Parathyroid adenoma (tissue), 2 donors: Measurements from ENCODE around the gene GNG10.

Experiments used
- H2AFZ ChIP-seq: fragments of 300-600 bp; sonication (generic); one replicate; pipeline ENCODE4 v1.7.0; 2017; ENCODE audit warnings: antibody characterized with exemption, mild to moderate bottlenecking
- H3K27ac ChIP-seq: fragments of 300-600 bp; sonication (generic); one replicate; pipeline ENCODE4 v1.7.0; 2017
- H3K27me3 ChIP-seq: fragments of 300-600 bp; sonication (generic); one replicate; pipeline ENCODE4 v1.7.0; 2017; ENCODE audit warnings: low read length; ENCODE audit not compliant: control insufficient read depth, insufficient read depth
- H3K36me3 ChIP-seq: fragments of 300-600 bp; sonication (generic); one replicate; pipeline ENCODE4 v1.7.0; 2017; ENCODE audit warnings: low read length; ENCODE audit not compliant: control insufficient read depth, insufficient read depth
- H3K4me1 ChIP-seq: fragments of 300-600 bp; sonication (generic); one replicate; pipeline ENCODE4 v1.7.0; 2017; ENCODE audit warnings: control low read depth
- H3K4me2 ChIP-seq: fragments of 300-600 bp; sonication (generic); one replicate; pipeline ENCODE4 v1.7.0; 2017; ENCODE audit warnings: low read length
- H3K4me3 ChIP-seq: fragments of 300-600 bp; sonication (generic); one replicate; pipeline ENCODE4 v1.7.0; 2017; ENCODE audit warnings: low read depth, low read length
- H3K79me2 ChIP-seq: fragments of 300-600 bp; sonication (generic); one replicate; pipeline ENCODE4 v1.7.0; 2017; ENCODE audit warnings: control low read depth
- H3K9ac ChIP-seq: fragments of 300-600 bp; sonication (generic); one replicate; pipeline ENCODE4 v1.7.0; 2017; ENCODE audit warnings: mild to moderate bottlenecking
- H3K9me3 ChIP-seq: fragments of 300-600 bp; sonication (generic); one replicate; pipeline ENCODE4 v1.7.0; 2017; ENCODE audit warnings: low read length; ENCODE audit not compliant: control insufficient read depth
- TF ChIP-seq, protein P1 (sequence below): fragments of 300-600 bp; sonication (generic); IDR thresholded peaks from one replicate; pipeline ENCODE4 v1.7.0; 2017; ENCODE audit warnings: antibody characterized with exemption, mild to moderate bottlenecking
- donor health status: primary hyperparathyroidism.

GNG10 gene

DNA sequence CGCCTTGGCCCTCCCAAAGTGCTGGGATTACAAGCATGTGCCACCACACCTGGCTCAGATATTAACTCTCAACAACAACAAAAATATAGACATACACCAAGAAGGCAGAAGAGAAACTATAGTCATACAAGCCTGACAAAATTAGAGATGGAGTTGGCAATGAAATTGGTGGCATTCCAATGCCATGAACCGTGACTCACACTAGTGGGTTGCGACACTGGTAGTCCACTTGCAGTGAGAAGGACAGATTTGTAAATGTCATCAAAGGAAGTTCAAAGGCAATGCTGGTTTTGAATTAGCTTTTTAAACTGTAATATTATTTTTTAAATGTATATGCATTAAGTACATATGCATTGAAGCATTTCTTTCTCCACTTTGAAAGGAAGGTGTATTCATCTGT, 38.8 kb upstream of the GNG10 start:
- no peak overlapping the region for H3K9ac ChIP-seq
- no peak overlapping the region for H3K4me2 ChIP-seq
- no peak overlapping the region for H3K4me3 ChIP-seq
- TF ChIP-seq, protein P1, sequence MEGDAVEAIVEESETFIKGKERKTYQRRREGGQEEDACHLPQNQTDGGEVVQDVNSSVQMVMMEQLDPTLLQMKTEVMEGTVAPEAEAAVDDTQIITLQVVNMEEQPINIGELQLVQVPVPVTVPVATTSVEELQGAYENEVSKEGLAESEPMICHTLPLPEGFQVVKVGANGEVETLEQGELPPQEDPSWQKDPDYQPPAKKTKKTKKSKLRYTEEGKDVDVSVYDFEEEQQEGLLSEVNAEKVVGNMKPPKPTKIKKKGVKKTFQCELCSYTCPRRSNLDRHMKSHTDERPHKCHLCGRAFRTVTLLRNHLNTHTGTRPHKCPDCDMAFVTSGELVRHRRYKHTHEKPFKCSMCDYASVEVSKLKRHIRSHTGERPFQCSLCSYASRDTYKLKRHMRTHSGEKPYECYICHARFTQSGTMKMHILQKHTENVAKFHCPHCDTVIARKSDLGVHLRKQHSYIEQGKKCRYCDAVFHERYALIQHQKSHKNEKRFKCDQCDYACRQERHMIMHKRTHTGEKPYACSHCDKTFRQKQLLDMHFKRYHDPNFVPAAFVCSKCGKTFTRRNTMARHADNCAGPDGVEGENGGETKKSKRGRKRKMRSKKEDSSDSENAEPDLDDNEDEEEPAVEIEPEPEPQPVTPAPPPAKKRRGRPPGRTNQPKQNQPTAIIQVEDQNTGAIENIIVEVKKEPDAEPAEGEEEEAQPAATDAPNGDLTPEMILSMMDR = no peak
- no peak overlapping the region for H2AFZ ChIP-seq
- no peaks in the 10 kb centered on the region for H3K9me3 ChIP-seq
- no peaks in the 10 kb centered on the region for H3K36me3 ChIP-seq
- H3K79me2 ChIP-seq = no peaks in the 10 kb centered on the region
- no peaks in the 10 kb centered on the region for H3K4me1 ChIP-seq
- H3K27me3 ChIP-seq = no peaks in the 10 kb centered on the region
- no peak overlapping the region for H3K27ac ChIP-seq

DNA sequence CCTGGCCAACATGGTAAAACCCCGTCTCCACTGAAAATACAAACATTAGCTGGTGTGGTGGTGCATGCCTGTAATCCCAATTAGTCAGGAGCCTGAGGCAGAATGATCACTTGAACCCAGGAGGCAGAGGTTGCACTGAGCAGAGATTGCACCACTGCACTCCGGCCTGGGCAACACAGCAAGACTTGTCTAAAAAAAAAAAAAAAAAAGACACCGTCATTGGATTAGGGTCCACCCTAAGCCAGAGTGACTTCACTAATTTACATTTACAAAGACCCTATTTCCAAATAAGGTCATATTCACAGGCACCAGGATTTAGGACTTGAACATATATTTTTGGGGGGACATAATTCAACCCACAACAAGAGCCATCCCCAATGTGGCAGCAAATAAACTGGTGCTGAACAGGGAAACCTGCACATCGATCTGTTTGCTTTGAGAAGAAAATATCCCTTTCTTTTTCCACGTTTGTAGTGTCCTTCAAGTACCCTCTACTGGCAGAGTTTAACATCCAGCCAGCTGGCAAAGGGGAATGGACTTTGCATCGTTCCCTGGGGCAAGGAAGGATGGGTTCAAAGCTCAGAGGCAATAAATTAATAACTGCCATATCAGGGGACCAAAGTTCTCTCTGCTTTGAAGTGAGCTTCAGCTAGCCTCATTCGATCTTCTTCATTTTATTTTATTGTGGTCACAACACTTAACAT, 34.0 kb upstream of the GNG10 start:
- no peak overlapping the region for H3K27ac ChIP-seq
- TF ChIP-seq, protein P1 = no peak
- H3K36me3 ChIP-seq = no peaks in the 10 kb centered on the region
- H3K9me3 ChIP-seq = no peaks in the 10 kb centered on the region
- no peak overlapping the region for H3K4me2 ChIP-seq
- H3K4me3 ChIP-seq = no peak overlapping the region
- H3K9ac ChIP-seq = no peak overlapping the region
- H3K27me3 ChIP-seq = no peaks in the 10 kb centered on the region
- H3K79me2 ChIP-seq = peaks cover 4% of the 10 kb centered on the region
- no peak overlapping the region for H2AFZ ChIP-seq
- no peaks in the 10 kb centered on the region for H3K4me1 ChIP-seq

DNA sequence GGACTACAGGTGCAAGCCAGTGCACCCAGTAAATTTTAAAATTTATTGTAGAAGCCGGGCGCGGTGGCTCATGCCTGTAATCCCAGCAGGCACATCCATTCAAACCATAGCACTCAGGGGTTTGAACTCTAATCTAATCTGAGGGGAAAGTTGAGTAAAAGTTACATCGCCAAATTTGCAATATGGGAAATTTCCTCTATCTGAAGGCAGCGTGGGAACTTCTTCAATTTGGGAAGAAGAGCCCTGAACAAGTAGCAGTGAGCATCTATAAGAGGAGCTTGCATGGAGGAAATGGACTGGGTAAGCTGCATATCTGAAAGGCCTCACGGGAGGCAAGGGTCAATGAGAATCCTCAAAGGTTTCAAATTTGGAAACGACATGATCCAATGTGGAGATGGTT, 33.0 kb upstream of the GNG10 start:
- H3K4me3 ChIP-seq = no peak overlapping the region
- H3K4me2 ChIP-seq = no peak overlapping the region
- H3K9me3 ChIP-seq = no peaks in the 10 kb centered on the region
- H3K9ac ChIP-seq = no peak overlapping the region
- H3K36me3 ChIP-seq = no peaks in the 10 kb centered on the region
- H3K79me2 ChIP-seq = peaks cover 4% of the 10 kb centered on the region
- no peaks in the 10 kb centered on the region for H3K4me1 ChIP-seq
- H3K27ac ChIP-seq = no peak overlapping the region
- no peaks in the 10 kb centered on the region for H3K27me3 ChIP-seq
- no peak overlapping the region for H2AFZ ChIP-seq
- TF ChIP-seq, protein P1 = no peak

DNA sequence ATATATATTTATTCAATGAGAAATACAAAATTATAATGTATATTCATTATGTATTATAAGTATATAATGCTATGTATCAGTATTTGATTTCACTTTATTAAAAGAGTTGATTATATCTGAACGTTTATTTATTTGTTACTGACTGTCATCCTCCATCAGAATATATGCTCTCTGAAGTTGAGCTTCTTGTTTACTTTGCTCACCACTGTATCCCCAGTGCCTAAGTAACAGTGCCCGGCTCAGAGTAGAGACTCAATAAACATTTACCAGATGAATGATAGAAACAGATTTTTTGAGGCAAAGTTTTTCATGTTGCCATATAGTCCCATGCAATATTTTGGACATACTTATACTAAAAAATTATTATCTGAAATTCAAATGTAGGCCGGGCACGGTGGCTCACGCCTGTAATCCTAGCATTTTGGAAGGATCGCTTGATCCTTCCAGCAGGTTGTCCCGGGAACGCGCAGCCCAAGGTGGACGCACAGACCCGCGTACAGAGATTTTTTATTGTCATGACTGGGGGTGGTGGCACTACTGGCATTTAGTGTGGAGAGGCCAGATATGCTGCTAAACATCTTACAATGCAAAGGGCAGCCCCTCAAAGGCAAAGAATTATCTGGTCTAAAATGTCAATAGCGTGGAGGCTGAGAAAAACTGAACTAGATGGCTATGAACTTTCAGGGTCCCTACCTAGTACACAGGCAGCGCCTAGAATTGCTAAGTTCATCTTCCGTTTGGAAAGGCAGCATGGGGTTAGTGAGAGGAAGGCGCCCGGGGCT, 31.0 kb upstream of the GNG10 start:
- Histone ChIP-seq H3K9me3 (no peaks in the 10 kb centered on the region), H2AFZ (peak overlapping the region; percentile 95), H3K27ac (peak overlapping the region; percentile 54), H3K9ac (no peak overlapping the region), H3K4me2 (peak overlapping the region; percentile 69), H3K27me3 (no peaks in the 10 kb centered on the region), H3K79me2 (peaks cover 4% of the 10 kb centered on the region), H3K4me1 (no peaks in the 10 kb centered on the region), H3K36me3 (no peaks in the 10 kb centered on the region), H3K4me3 (peak overlapping the region; percentile 85)
- TF ChIP-seq, protein P1 = no peak

DNA sequence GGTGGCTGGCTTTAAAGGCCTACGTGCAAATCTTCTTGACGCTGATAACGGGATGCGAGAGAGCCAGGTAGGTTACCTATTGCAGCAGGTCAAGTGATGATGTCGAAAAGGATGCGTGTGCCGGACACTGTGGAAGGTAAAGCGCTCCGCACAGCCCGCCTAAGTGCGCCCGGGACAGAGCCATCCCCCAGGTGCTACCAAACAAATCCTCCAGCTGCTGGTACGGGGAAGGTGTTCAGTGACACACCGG, 30.5 kb upstream of the GNG10 start:
- Histone ChIP-seq H3K4me2 (peak overlapping the region; percentile 69), H3K79me2 (peaks cover 4% of the 10 kb centered on the region), H3K27ac (peak overlapping the region; percentile 54), H3K9ac (no peak overlapping the region), H3K36me3 (no peaks in the 10 kb centered on the region), H3K9me3 (no peaks in the 10 kb centered on the region), H3K27me3 (no peaks in the 10 kb centered on the region), H2AFZ (peak overlapping the region; percentile 95), H3K4me1 (no peaks in the 10 kb centered on the region), H3K4me3 (peak overlapping the region; percentile 85)
- TF ChIP-seq, protein P1 = no peak
